HFFc6 (cell line): ENCODE data around the gene ZNF358. TPM values are rescaled to one million over a fixed set of nuclear protein-coding genes. Genes with fewer than 3 reads are reported as not detected.

Experiments
- DNase-seq: peaks from one replicate; pipeline ENCODE4 v3.0.0-alpha.2; 2018
- H3K27ac Mint-ChIP-seq: 2 replicates; pipeline ENCODE4 v1.8.0; 2020; ENCODE audit warnings: mild to moderate bottlenecking, mixed read lengths
- H3K27me3 Mint-ChIP-seq: 2 replicates; pipeline ENCODE4 v1.8.0; 2021; ENCODE audit warnings: mild to moderate bottlenecking, moderate library complexity, mixed read lengths; ENCODE audit not compliant: insufficient read depth
- H3K36me3 Mint-ChIP-seq: 2 replicates; pipeline ENCODE4 v1.8.0; 2021; ENCODE audit warnings: low read depth, mixed read lengths
- H3K4me1 Mint-ChIP-seq: 2 replicates; pipeline ENCODE4 v1.8.0; 2020; ENCODE audit warnings: low read depth, mixed read lengths
- H3K4me3 Mint-ChIP-seq: 2 replicates; pipeline ENCODE4 v1.8.0; 2020; ENCODE audit warnings: mild to moderate bottlenecking, moderate library complexity, mixed read lengths
- H3K9me3 Mint-ChIP-seq: 2 replicates; pipeline ENCODE4 v1.8.0; 2020; ENCODE audit warnings: mild to moderate bottlenecking, mixed read lengths
- total RNA-seq, 6 experiments: library from RNA; stranded (reverse); fragmentation: NEBNext Ultra II Directional; extraction: Animal tissue kit (Norgen Biotek cat#: 25700); gene quantifications; 2 replicates in 1 of 6; 3 replicates in 5 of 6; pipeline ENCODE4 v1.2.3, GENCODE V29; 2021
- TF ChIP-seq, protein P1 (sequence below): fragments of 200-600 bp; sonication (generic); IDR thresholded peaks from 2 replicates; pipeline ENCODE4 v1.5.0; 2021; ENCODE audit warnings: antibody characterized with exemption, mild to moderate bottlenecking

The ZNF358 gene
- total RNA-seq, 6 experiments from 2014 or later, result 30.0 to 41.1 (median 35.8) TPM

DNA sequence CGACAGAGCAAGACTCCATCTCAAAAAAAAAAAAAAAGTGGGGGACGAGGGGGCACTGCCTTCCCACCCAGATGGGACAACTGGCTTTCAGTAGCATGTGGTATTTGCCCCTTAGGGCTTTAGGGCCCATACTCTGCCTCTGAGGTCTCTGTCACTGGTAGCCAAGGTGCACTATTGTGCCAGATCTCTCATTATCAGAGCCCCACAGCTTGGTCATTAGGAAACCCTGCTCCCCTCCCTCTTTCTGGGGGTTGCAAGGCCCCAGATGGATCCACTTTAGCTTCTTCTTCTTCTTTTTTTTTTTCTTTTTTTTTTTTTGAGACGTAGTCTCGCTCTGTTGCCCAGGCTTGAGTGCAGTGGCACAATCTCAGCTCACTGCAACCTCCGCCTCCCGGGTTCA lies 11.2 kb upstream of the ZNF358 start:
- Mint-ChIP-seq H3K4me3 (no peak overlapping the region), H3K36me3 (no peaks in the 10 kb centered on the region), H3K27ac (no peak overlapping the region), H3K9me3 (no peaks in the 10 kb centered on the region), H3K27me3 (peaks cover 23% of the 10 kb centered on the region), H3K4me1 (peaks cover 6% of the 10 kb centered on the region; the same call in 1 of the 2 replicates)
- DNase-seq, result no peak
- TF ChIP-seq, protein P1, sequence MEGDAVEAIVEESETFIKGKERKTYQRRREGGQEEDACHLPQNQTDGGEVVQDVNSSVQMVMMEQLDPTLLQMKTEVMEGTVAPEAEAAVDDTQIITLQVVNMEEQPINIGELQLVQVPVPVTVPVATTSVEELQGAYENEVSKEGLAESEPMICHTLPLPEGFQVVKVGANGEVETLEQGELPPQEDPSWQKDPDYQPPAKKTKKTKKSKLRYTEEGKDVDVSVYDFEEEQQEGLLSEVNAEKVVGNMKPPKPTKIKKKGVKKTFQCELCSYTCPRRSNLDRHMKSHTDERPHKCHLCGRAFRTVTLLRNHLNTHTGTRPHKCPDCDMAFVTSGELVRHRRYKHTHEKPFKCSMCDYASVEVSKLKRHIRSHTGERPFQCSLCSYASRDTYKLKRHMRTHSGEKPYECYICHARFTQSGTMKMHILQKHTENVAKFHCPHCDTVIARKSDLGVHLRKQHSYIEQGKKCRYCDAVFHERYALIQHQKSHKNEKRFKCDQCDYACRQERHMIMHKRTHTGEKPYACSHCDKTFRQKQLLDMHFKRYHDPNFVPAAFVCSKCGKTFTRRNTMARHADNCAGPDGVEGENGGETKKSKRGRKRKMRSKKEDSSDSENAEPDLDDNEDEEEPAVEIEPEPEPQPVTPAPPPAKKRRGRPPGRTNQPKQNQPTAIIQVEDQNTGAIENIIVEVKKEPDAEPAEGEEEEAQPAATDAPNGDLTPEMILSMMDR, result no peak

DNA sequence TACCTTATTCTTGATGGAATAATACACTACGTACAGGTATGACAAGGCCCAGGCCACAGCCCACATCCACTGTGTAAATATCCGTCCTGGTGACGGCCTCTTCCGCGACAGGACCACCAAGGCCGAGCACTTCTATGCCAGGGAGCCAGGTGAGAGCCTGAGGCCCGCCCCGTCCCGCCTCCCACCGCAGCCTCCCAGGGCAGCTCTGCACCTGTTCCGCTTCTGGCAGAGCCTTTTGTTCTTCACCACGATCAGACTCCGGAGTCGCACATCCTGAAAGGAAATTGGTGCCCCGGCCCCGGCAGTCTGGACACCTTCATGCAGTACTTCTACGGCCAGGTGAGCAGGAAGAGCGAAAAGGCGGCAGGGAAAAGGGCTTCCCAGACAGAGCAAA lies 10.6 kb upstream of the ZNF358 start:
- H3K36me3 Mint-ChIP-seq, result no peaks in the 10 kb centered on the region
- TF ChIP-seq, protein P1, result no peak
- no peak for DNase-seq
- no peaks in the 10 kb centered on the region for H3K9me3 Mint-ChIP-seq
- no peak overlapping the region for H3K27ac Mint-ChIP-seq
- peaks cover 6% of the 10 kb centered on the region; the same call in 1 of the 2 replicates for H3K4me1 Mint-ChIP-seq
- H3K4me3 Mint-ChIP-seq, result no peak overlapping the region
- H3K27me3 Mint-ChIP-seq, result peaks cover 22% of the 10 kb centered on the region

DNA sequence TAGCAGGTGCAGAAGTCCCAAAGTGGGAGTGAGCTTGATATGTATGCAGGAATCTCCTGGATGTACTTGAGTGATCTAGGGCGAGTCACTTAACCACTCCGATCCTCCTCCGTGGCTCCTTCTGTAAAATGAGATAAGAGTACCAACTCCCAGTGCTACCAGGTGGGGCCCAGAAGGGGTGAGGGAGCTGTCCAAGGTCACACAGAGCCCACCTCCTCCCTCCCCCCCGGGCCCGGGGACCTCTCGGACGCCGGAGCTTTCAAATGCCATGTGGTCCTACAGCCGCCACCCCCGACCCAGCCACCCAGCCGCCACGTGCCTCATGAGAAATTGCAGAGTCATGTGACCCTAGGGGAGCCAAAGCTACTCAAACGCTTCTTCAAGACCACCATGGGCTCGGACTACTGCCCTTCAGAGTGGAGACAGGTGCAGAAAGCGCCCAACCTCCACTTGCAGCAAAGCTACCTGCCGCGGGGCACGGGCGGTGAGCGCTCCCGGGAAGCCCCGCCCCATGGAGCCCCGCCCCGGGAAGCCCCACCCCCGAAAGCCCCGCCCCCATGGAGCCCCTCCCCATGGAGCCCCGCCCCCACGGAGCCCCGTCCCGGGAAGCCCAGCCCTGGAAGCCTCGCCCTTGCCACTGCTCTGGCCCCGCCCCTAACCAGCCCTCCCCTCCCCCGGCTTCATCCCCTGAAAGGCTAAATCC lies 10.1 kb upstream of the ZNF358 start:
- Mint-ChIP-seq H3K36me3 (no peaks in the 10 kb centered on the region), H3K4me1 (peaks cover 6% of the 10 kb centered on the region; the same call in 1 of the 2 replicates), H3K9me3 (no peaks in the 10 kb centered on the region), H3K27me3 (peaks cover 19% of the 10 kb centered on the region), H3K4me3 (no peak overlapping the region), H3K27ac (no peak overlapping the region)
- no peak for DNase-seq
- TF ChIP-seq, protein P1, result no peak

DNA sequence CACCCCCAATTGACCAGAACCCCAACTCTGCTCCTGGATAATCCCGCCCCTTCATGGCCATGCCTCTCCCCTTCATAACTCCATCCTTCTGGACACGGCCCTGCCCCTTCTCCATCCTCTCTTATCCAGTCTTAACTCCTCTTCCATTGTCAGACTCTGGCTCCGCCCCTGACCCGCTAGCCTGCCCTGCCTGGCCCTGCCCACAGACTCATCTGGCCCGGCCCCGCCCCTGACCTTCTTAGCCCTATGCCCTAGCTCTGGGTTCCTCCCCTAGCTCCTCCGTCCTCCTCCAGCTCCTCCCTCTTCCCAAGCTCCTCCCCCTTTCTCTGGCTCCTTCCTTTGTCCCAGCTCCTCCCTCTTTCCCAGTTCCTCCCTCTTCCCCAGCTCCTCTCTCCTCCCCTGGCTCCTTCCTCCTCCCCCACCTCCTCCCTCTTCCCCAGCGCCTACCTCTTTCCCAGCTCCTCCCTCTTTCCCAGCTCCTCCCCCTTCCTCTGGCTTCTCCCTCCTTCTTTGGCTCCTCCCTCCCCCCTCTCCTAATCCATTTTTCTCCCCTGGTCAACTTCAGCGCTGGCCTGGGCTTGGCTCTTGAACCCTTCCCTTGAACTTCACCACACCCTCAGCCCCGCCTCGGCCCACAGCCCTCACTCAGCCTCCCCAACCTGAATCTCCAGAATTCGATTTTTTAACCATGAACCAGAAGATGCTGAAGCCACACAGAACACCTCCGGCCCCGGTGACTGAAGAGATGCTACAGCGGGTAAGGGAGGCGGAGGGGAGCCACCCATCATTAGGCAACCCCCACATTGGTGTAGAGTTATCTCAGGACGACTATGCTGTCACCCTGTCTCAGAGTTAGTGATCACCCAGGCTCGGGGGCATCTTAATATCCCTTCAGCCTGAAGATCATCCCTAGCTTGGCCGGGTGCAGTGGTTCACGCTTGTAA lies 9.2 kb upstream of the ZNF358 start:
- TF ChIP-seq, protein P1, result no peak
- DNase-seq, result peak; percentile 40
- peaks cover 6% of the 10 kb centered on the region; the same call in 1 of the 2 replicates for H3K4me1 Mint-ChIP-seq
- H3K4me3 Mint-ChIP-seq, result no peak overlapping the region
- no peak overlapping the region for H3K27ac Mint-ChIP-seq
- no peaks in the 10 kb centered on the region for H3K9me3 Mint-ChIP-seq
- H3K27me3 Mint-ChIP-seq, result peaks cover 15% of the 10 kb centered on the region
- no peaks in the 10 kb centered on the region for H3K36me3 Mint-ChIP-seq

DNA sequence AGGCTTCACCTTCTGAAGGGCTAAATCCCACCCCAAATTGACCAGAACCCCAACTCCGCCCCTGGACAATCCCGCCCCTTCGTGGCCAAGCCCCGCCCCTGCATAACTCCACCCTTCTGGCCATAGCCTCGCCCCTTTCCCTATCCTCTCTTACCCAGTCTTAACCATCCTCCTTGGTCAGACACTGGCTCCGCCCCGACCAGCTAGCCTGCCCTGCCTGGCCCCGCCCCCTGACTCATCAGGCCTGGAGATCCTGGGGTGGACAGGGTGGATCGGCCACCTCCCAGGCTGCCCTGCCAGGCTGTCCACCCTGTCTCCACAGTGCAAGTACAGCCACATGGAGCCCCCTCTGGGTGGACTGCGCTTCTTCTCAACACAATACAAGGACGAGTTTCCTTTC lies 8.0 kb upstream of the ZNF358 start:
- peaks cover 8% of the 10 kb centered on the region for H3K27me3 Mint-ChIP-seq
- H3K9me3 Mint-ChIP-seq, result no peaks in the 10 kb centered on the region
- peak; percentile 87 for DNase-seq
- no peak overlapping the region for H3K4me3 Mint-ChIP-seq
- H3K36me3 Mint-ChIP-seq, result no peaks in the 10 kb centered on the region
- no peak overlapping the region for H3K27ac Mint-ChIP-seq
- H3K4me1 Mint-ChIP-seq, result peaks cover 12% of the 10 kb centered on the region
- TF ChIP-seq, protein P1, result no peak
